ENCODE measurements around the gene TSHZ2. TPM values are rescaled to one million over a fixed set of nuclear protein-coding genes. Genes with fewer than 3 reads are reported as not detected.
"Not testable (repeated sequence)": the region's sequence is repeated elsewhere in the genome, so short reads cannot be mapped to it uniquely, and the experiment has no call there.

TSHZ2 gene
- total RNA-seq, 1 donor from 2014 or later: 0.77 TPM

- DNase-seq (ENCODE audit: low read depth in 2 of 2): no peak
Observed at GRCh38 chr20:53301869-53302268, 329.7 kb downstream of the TSHZ2 start.

GRCh38 chr20:53302695-53303412 is 330.7 kb downstream of the TSHZ2 start:
- DNase-seq (ENCODE audit: low read depth in 2 of 2): no peak

- no peak for DNase-seq (ENCODE audit: low read depth in 2 of 2)
Observed at GRCh38 chr20:53303413-53303760, 331.2 kb downstream of the TSHZ2 start.

GRCh38 chr20:53304146-53304545 is 332.0 kb downstream of the TSHZ2 start:
- DNase-seq (ENCODE audit: low read depth in 2 of 2): no peak

- no peak for DNase-seq (ENCODE audit: low read depth in 2 of 2)
Observed at GRCh38 chr20:53306192-53306805, 334.1 kb downstream of the TSHZ2 start.

- no peak for DNase-seq (ENCODE audit: low read depth in 2 of 2)
Observed at GRCh38 chr20:53307964-53308597, 335.9 kb downstream of the TSHZ2 start.

- no peak for DNase-seq (ENCODE audit: low read depth in 2 of 2)
Observed at GRCh38 chr20:53309515-53309914, 337.4 kb downstream of the TSHZ2 start.

- no peak for DNase-seq (ENCODE audit: low read depth in 2 of 2)
Observed at GRCh38 chr20:53312957-53313356, 340.8 kb downstream of the TSHZ2 start.

GRCh38 chr20:53316206-53316937 is 344.2 kb downstream of the TSHZ2 start:
- DNase-seq (ENCODE audit: low read depth in 2 of 2): no peak

GRCh38 chr20:53319200-53319599 is 347.0 kb downstream of the TSHZ2 start:
- DNase-seq (ENCODE audit: low read depth in 2 of 2): no peak

- DNase-seq (ENCODE audit: low read depth in 2 of 2): no peak
Observed at GRCh38 chr20:53319716-53320115, 347.6 kb downstream of the TSHZ2 start.

GRCh38 chr20:53320701-53321100 is 348.5 kb downstream of the TSHZ2 start:
- DNase-seq (ENCODE audit: low read depth in 2 of 2): no peak

GRCh38 chr20:53321596-53321995 is 349.4 kb downstream of the TSHZ2 start:
- DNase-seq (ENCODE audit: low read depth in 2 of 2): no peak

- DNase-seq (ENCODE audit: low read depth in 2 of 2): no peak
Observed at GRCh38 chr20:53322651-53323050, 350.5 kb downstream of the TSHZ2 start.

- DNase-seq (ENCODE audit: low read depth in 2 of 2): not testable (repeated sequence)
Observed at GRCh38 chr20:53323460-53323859, 351.3 kb downstream of the TSHZ2 start.

GRCh38 chr20:53324816-53325215 is 352.7 kb downstream of the TSHZ2 start:
- DNase-seq (ENCODE audit: low read depth in 2 of 2): no peak

GRCh38 chr20:53328961-53329360 is 356.8 kb downstream of the TSHZ2 start:
- DNase-seq (ENCODE audit: low read depth in 2 of 2): no peak

GRCh38 chr20:53329781-53330180 is 357.6 kb downstream of the TSHZ2 start:
- DNase-seq (ENCODE audit: low read depth in 2 of 2): no peak

- no peak for DNase-seq (ENCODE audit: low read depth in 2 of 2)
Observed at GRCh38 chr20:53330601-53331140, 358.5 kb downstream of the TSHZ2 start.

GRCh38 chr20:53331151-53331973 is 359.2 kb downstream of the TSHZ2 start:
- DNase-seq (ENCODE audit: low read depth in 2 of 2): peak in 1 of 2 donors; percentile 7

Measured in dermis microvascular lymphatic vessel endothelial cell (primary cell).